Chondrocyte (in vitro differentiated cells): ENCODE data around the gene AUTS2. TPM values are rescaled to one million over a fixed set of nuclear protein-coding genes. Genes with fewer than 3 reads are reported as not detected.

Experiments
- DNase-seq: peaks from one replicate; pipeline ENCODE4 v3.0.0; 2021; ENCODE audit warnings: mixed read lengths, low spot score
- H3K27ac Mint-ChIP-seq: one replicate; pipeline ENCODE4 v1.8.0; 2021; ENCODE audit warnings: mild to moderate bottlenecking, moderate library complexity, mixed read lengths; ENCODE audit not compliant: unreplicated experiment
- H3K27me3 Mint-ChIP-seq: 2 replicates; pipeline ENCODE4 v1.8.0; 2021; ENCODE audit warnings: low read depth, mixed read lengths
- H3K36me3 Mint-ChIP-seq: 2 replicates; pipeline ENCODE4 v1.8.0; 2021; ENCODE audit warnings: low read depth, mixed read lengths
- H3K4me1 Mint-ChIP-seq: 2 replicates; pipeline ENCODE4 v1.8.0; 2021; ENCODE audit warnings: low read depth, mild to moderate bottlenecking, mixed read lengths
- H3K4me3 Mint-ChIP-seq: one replicate; pipeline ENCODE4 v1.8.0; 2021; ENCODE audit warnings: mild to moderate bottlenecking, moderate library complexity, mixed read lengths; ENCODE audit not compliant: unreplicated experiment
- H3K9me3 Mint-ChIP-seq: 2 replicates; pipeline ENCODE4 v1.8.0; 2021; ENCODE audit warnings: low read depth, mixed read lengths
- CTCF ChIP-seq: fragments of 200-600 bp; sonication (generic); IDR thresholded peaks from 2 replicates; pipeline ENCODE4 v1.5.0; 2021; ENCODE audit warnings: antibody characterized with exemption, mild to moderate bottlenecking, moderate library complexity
- total RNA-seq: library from RNA; stranded (reverse); gene quantifications from 3 replicates; pipeline ENCODE4 v1.2.1, GENCODE V29; 2021

Gene AUTS2
- total RNA-seq, 1 donor from 2014 or later: 31.5 TPM

- no peak for DNase-seq
- Mint-ChIP-seq H3K27ac (no peak overlapping the region), H3K4me1 (no peaks in the 10 kb centered on the region), H3K9me3 (peaks cover 8% of the 10 kb centered on the region), H3K27me3 (no peaks in the 10 kb centered on the region), H3K4me3 (no peak overlapping the region), H3K36me3 (peaks cover 10% of the 10 kb centered on the region)
- TF ChIP-seq CTCF: no peak
Measured at GRCh38 chr7:70557338-70557737, 959.1 kb downstream of the AUTS2 start.

- TF ChIP-seq CTCF: no peak
- H3K9me3 Mint-ChIP-seq: peaks cover 8% of the 10 kb centered on the region
- H3K36me3 Mint-ChIP-seq: peaks cover 10% of the 10 kb centered on the region
- DNase-seq: no peak
- H3K27ac Mint-ChIP-seq: no peak overlapping the region
- no peaks in the 10 kb centered on the region for H3K4me1 Mint-ChIP-seq
- H3K27me3 Mint-ChIP-seq: no peaks in the 10 kb centered on the region
- no peak overlapping the region for H3K4me3 Mint-ChIP-seq
Measured at GRCh38 chr7:70559815-70560214, 961.5 kb downstream of the AUTS2 start.

GRCh38 chr7:70563960-70564359 lies 965.7 kb downstream of the AUTS2 start:
- H3K36me3 Mint-ChIP-seq: peaks cover 7% of the 10 kb centered on the region
- no peak for DNase-seq
- no peak overlapping the region for H3K4me3 Mint-ChIP-seq
- TF ChIP-seq CTCF: no peak
- peaks cover 8% of the 10 kb centered on the region for H3K9me3 Mint-ChIP-seq
- H3K4me1 Mint-ChIP-seq: peaks cover 6% of the 10 kb centered on the region
- H3K27me3 Mint-ChIP-seq: no peaks in the 10 kb centered on the region
- no peak overlapping the region for H3K27ac Mint-ChIP-seq

- H3K9me3 Mint-ChIP-seq: no peaks in the 10 kb centered on the region
- DNase-seq: no peak
- no peak overlapping the region for H3K27ac Mint-ChIP-seq
- H3K4me3 Mint-ChIP-seq: no peak overlapping the region
- no peaks in the 10 kb centered on the region for H3K36me3 Mint-ChIP-seq
- TF ChIP-seq CTCF: no peak
- H3K4me1 Mint-ChIP-seq: peaks cover 14% of the 10 kb centered on the region
- H3K27me3 Mint-ChIP-seq: no peaks in the 10 kb centered on the region
Measured at GRCh38 chr7:70565721-70566370, 967.6 kb downstream of the AUTS2 start.

GRCh38 chr7:70566671-70567070 lies 968.4 kb downstream of the AUTS2 start:
- DNase-seq: no peak
- peaks cover 20% of the 10 kb centered on the region for H3K4me1 Mint-ChIP-seq
- H3K9me3 Mint-ChIP-seq: no peaks in the 10 kb centered on the region
- no peaks in the 10 kb centered on the region for H3K27me3 Mint-ChIP-seq
- no peaks in the 10 kb centered on the region for H3K36me3 Mint-ChIP-seq
- H3K4me3 Mint-ChIP-seq: no peak overlapping the region
- no peak overlapping the region for H3K27ac Mint-ChIP-seq
- no peak for TF ChIP-seq CTCF
